Left lung (tissue), 10 donors: ENCODE results near the gene SERTM2. TPM values are rescaled to one million over a fixed set of nuclear protein-coding genes. Genes with fewer than 3 reads are reported as not detected.

Source experiments
- ATAC-seq: fragments of 200-7000 bp; cut with Tn5 transposase; one replicate; pipeline ENCODE4 v1.9.1; 2020; ENCODE audit warnings: moderate library complexity
- DNase-seq, 4 donors: peaks; one replicate each; pipeline ENCODE4 v3.0.0-alpha.2; 2013 to 2020
- H3K27ac ChIP-seq, 2 donors: fragments of 200-600 bp; sonication (generic) in 1 of 2; one replicate each; pipeline versions ENCODE4 v1.5.0 to v1.8.0; 2020 to 2021
- H3K27me3 ChIP-seq, 2 donors: fragments of 200-600 bp; sonication (generic) in 1 of 2; one replicate each; pipeline versions ENCODE4 v1.5.0 to v1.8.0; 2020 to 2021
- H3K36me3 ChIP-seq, 2 donors: fragments of 200-600 bp; sonication (generic) in 1 of 2; one replicate each; pipeline versions ENCODE4 v1.5.0 to v1.8.0; 2020 to 2021
- H3K4me1 ChIP-seq, 2 donors: fragments of 200-600 bp; one replicate each; pipeline ENCODE4 v1.8.0; 2021
- H3K4me3 ChIP-seq, 2 donors: fragments of 200-600 bp; sonication (generic) in 1 of 2; one replicate each; pipeline versions ENCODE4 v1.5.0 to v1.8.0; 2020 to 2021; ENCODE audit warnings: mild to moderate bottlenecking in 1 of 2
- H3K9me3 ChIP-seq, 2 donors: fragments of 200-600 bp; sonication (generic) in 1 of 2; one replicate each; pipeline versions ENCODE4 v1.5.0 to v1.8.0; 2020 to 2021
- intact Hi-C, 2 donors: fragments of 100-400 bp; cut with DNase I; formaldehyde crosslinking; loops; one replicate each; pipeline versions ENCODE4 v1.11.2 to v1.14.2; 2022
- polyA plus RNA-seq, 6 donors: library from polyadenylated mRNA; unstranded; fragments of 120-200 nt; gene quantifications; one replicate each; pipeline ENCODE4 v1.2.1, GENCODE V29; 2013; ENCODE audit not compliant: insufficient read length in 6 of 6
- total RNA-seq, 2 donors: library from RNA; stranded (reverse); fragmentation: NEBNext Ultra II Directional; extraction: Animal tissue kit (Norgen Biotek cat#: 25700); gene quantifications; one replicate each; pipeline ENCODE4 v1.2.1, GENCODE V29; 2021
- TF ChIP-seq, protein P1 (sequence below), 2 donors: fragments of 200-600 bp; sonication (generic) in 1 of 2; IDR thresholded peaks; one replicate each; pipeline versions ENCODE4 v1.5.0 to v1.8.0; 2021; ENCODE audit warnings: antibody characterized with exemption in 2 of 2
- donor health status: DM: no; HTN: yes; CAD: no.
- donor health status: DM: no; HTN: no; CAD: no.

SERTM2 gene
- total and polyA plus RNA-seq, 8 donors, result 0.05 to 0.50 (median 0.06) TPM; not detected in 3

DNA sequence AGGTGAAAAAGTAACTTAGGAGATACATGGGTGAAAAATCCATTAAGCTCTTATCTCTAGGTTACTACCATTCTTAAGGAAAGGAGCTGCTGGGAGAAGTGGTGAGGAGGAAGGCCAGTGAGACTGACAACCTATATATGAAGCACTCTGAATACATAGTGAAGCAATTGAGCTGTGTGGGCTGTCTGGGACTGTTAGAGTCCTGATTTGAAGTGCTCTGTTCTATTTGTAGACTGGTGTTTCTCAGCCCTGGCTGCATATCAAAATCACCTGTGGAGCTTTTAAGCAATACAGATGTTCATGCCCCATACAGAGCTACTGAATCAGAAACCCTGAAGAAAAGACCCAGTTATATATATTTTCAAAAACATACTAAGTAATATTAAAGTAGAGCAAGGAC is 3.9 kb downstream of the SERTM2 start:
- H3K4me3 ChIP-seq, result no peak overlapping the region
- ATAC-seq (no peak), DNase-seq (no peak)
- H3K36me3 ChIP-seq, result no peaks in the 10 kb centered on the region
- no peak overlapping the region for H3K27ac ChIP-seq
- peaks cover 0 to 17% of the 10 kb centered on the region in 2 donors for H3K27me3 ChIP-seq
- no peaks in the 10 kb centered on the region for H3K4me1 ChIP-seq
- no peaks in the 10 kb centered on the region for H3K9me3 ChIP-seq
- TF ChIP-seq, protein P1, sequence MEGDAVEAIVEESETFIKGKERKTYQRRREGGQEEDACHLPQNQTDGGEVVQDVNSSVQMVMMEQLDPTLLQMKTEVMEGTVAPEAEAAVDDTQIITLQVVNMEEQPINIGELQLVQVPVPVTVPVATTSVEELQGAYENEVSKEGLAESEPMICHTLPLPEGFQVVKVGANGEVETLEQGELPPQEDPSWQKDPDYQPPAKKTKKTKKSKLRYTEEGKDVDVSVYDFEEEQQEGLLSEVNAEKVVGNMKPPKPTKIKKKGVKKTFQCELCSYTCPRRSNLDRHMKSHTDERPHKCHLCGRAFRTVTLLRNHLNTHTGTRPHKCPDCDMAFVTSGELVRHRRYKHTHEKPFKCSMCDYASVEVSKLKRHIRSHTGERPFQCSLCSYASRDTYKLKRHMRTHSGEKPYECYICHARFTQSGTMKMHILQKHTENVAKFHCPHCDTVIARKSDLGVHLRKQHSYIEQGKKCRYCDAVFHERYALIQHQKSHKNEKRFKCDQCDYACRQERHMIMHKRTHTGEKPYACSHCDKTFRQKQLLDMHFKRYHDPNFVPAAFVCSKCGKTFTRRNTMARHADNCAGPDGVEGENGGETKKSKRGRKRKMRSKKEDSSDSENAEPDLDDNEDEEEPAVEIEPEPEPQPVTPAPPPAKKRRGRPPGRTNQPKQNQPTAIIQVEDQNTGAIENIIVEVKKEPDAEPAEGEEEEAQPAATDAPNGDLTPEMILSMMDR (IDR thresholded peaks at IDR 0.05), result no peak
- intact Hi-C loops, result no loop called here

DNA sequence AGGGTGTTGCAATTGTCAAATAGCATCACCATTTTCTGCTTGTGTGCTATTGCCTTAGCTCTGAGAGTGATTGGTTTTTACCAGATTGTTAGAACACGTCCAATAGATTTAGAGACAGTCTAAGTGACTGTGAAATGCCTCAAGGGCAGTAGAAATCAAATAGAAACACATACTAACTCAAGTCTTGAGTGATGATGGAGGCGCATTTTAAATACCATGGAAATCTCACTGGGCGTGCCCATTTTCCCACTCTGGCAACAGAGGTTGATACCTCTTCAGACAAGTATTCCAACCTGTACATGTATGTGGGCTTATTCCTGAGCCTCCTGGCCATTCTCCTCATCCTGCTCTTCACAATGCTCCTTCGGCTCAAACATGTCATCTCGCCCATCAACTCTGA is 7.2 kb downstream of the SERTM2 start:
- ATAC-seq (no peak), DNase-seq (no peak)
- intact Hi-C loops, result no loop called here
- Histone ChIP-seq H3K4me3 (no peak overlapping the region), H3K27ac (no peak overlapping the region), H3K36me3 (no peaks in the 10 kb centered on the region), H3K4me1 (no peaks in the 10 kb centered on the region), H3K9me3 (no peaks in the 10 kb centered on the region), H3K27me3 (peaks cover 0 to 20% of the 10 kb centered on the region in 2 donors)
- TF ChIP-seq, protein P1 (IDR thresholded peaks at IDR 0.05), result no peak

DNA sequence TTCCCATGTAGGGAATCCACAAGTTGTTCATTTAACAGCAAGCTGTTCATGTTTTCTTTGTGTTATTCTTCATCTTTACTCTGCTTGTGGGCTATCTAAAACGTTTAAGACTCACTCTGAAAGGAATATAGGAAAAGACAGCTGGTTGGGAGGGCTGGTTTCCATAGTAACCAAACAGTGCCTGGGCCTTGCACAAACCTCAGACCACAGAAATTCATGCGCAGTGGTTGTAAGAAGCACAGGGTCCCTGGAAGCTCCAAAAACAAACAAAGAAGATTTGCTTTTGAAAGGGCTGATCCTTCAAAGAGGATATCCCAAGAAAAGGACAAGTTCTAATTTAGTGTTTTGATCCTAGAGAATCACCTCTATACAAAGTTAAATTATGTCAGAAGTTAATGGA is 7.8 kb downstream of the SERTM2 start:
- Histone ChIP-seq H3K36me3 (no peaks in the 10 kb centered on the region), H3K27me3 (peaks cover 0 to 19% of the 10 kb centered on the region in 2 donors), H3K27ac (no peak overlapping the region), H3K4me1 (no peaks in the 10 kb centered on the region), H3K9me3 (no peaks in the 10 kb centered on the region), H3K4me3 (no peak overlapping the region)
- ATAC-seq, result no peak
- intact Hi-C loops, result no loop called here
- DNase-seq, result peak in 2 of 4 donors; percentile 13 to 59
- TF ChIP-seq, protein P1 (IDR thresholded peaks at IDR 0.05), result no peak

DNA sequence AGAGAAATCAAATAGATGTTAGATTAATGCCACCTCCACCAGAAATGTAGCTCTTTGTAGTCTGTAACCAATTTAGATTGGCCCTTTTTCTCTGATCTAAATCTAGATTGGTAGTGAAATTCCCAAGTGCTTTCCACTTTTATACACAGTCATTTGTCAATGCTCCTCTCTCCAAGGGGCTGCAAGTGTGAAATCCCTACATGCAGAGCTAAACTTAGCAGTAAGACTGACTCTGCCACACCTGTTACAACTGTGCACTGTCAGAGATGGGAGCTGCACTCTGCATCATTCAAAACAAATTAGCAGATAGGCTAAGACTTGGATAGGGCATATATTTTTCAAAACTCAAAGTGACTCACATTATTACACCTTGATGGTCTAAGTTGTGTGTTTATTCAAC is 9.1 kb downstream of the SERTM2 start:
- Histone ChIP-seq H3K27ac (no peak overlapping the region), H3K4me1 (no peaks in the 10 kb centered on the region), H3K36me3 (no peaks in the 10 kb centered on the region), H3K9me3 (no peaks in the 10 kb centered on the region), H3K27me3 (peaks cover 0 to 8% of the 10 kb centered on the region in 2 donors), H3K4me3 (no peak overlapping the region)
- intact Hi-C loops, result no loop called here
- no peak for DNase-seq
- TF ChIP-seq, protein P1 (IDR thresholded peaks at IDR 0.05), result no peak
- ATAC-seq, result no peak

DNA sequence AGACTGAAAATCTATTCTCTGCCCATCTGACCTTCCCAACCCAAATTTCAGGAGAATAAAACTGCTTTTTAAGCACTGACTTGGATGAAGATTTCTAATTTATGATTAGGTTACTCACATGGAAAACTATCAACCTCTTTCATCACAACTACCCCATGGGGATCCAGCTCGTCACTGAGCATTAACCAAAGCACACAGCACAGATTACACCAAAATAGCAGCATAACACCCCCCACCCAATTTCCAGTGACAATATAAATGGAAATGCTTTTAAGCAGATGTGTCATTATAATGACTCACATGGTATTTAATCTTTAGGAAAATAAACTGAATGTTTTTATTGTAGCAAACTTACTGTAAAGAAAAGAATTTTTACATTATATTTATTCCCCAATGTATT is 9.7 kb downstream of the SERTM2 start:
- Histone ChIP-seq H3K27me3 (peaks cover 0 to 8% of the 10 kb centered on the region in 2 donors), H3K4me3 (no peak overlapping the region), H3K36me3 (no peaks in the 10 kb centered on the region), H3K27ac (no peak overlapping the region), H3K4me1 (no peaks in the 10 kb centered on the region), H3K9me3 (no peaks in the 10 kb centered on the region)
- intact Hi-C loops, result no loop called here
- no peak for DNase-seq
- TF ChIP-seq, protein P1 (IDR thresholded peaks at IDR 0.05), result no peak
- ATAC-seq, result no peak
